ENCODE measurements around the gene ZNF410. TPM values are rescaled to one million over a fixed set of nuclear protein-coding genes. Genes with fewer than 3 reads are reported as not detected.
"Not testable (repeated sequence)": the region's sequence is repeated elsewhere in the genome, so short reads cannot be mapped to it uniquely, and the experiment has no call there.

ZNF410 gene
- polyA plus RNA-seq, 1 donor = 65.5 TPM

- no peak for DNase-seq
Measured at GRCh38 chr14:73879027-73879426, 7.6 kb upstream of the ZNF410 start.

GRCh38 chr14:73884438-73885190, 2.0 kb upstream of the ZNF410 start:
- DNase-seq = no peak

DNA sequence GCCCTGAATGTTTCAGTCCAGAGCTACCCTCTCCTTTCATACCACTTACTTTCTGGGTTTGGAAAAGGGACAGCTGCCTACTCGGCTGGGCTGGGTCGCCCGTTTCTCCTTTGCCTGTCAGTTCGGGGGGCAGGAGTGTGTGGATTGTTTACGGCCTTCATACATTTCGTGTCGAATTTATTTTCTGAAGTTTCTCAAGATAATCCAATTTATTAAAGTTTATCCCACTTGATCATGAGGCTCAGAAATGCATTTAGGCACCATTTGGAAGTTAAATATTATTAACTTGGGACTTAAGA, 608 bp downstream of the ZNF410 start:
- DNase-seq = no peak

- no peak for DNase-seq
Measured at GRCh38 chr14:73887694-73888459, 1.2 kb downstream of the ZNF410 start.

GRCh38 chr14:73888460-73888725, 1.7 kb downstream of the ZNF410 start:
- DNase-seq = no peak

GRCh38 chr14:73888971-73889370, 2.3 kb downstream of the ZNF410 start:
- DNase-seq = no peak

DNA sequence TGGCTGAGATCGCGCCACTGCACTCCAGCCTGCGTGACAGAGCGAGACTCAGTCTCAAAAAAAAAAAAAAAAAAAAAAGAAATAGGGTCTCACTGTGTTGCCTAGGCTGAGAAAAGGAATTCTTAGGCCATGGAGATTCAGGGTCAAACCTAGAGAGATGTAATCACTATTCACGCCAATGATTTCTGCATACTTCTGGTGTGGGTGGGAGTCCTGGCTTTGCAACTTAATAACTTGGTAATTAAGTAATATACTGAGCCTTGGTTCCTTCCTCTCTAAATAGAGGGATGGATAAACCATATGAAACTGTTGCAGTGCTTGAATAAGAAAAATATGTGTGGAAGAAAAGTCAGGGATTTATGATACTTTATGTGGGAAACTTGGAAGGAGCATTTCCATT, 2.7 kb downstream of the ZNF410 start:
- DNase-seq = no peak

DNA sequence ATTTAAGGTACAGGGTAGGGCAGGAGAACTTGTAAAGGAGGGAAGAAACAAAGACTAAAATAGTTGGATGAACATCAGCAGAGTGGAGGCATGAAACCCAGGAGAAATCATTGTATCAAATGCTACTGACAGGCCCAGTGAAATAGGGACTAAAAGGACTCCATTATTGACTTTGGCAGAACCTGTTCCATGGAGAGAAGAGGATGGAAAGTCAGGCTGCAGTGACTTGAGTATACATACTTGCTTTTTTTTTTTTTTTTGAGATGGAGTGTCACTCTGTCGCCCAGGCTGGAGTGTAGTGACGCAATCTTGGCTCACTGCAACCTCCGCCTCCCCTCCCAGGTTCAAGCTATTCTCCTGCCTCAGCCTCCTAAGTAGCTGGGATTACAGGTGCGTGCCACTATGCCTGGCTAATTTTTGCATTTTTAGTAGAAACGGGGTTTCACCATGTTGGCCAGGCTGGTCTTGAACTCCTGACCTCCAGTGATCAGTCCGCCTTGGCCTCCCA, 7.6 kb downstream of the ZNF410 start:
- DNase-seq = not testable (repeated sequence)

DNA sequence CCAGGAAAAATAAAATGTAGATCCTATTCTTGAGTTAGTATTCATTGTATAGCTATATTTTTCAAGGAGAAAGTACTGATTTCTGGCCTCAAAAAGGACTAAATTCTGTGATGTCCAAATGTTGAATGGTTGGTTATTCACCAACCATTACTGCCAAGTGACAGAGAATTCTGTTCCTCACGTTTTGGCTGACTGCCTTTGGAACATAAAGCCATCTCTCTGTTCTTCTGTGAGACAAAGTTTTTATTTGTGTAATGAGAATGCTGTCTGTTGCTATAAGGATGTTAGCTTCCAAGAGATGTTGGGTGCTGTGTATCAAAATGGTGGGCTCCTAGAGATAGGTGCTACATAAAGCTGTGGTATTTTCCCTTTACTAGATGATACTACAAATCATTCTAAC, 9.3 kb downstream of the ZNF410 start:
- no peak for DNase-seq

GRCh38 chr14:73896521-73896920, 9.9 kb downstream of the ZNF410 start:
- DNase-seq = no peak

GRCh38 chr14:73903028-73903427, 16.4 kb downstream of the ZNF410 start:
- DNase-seq = no peak

DNA sequence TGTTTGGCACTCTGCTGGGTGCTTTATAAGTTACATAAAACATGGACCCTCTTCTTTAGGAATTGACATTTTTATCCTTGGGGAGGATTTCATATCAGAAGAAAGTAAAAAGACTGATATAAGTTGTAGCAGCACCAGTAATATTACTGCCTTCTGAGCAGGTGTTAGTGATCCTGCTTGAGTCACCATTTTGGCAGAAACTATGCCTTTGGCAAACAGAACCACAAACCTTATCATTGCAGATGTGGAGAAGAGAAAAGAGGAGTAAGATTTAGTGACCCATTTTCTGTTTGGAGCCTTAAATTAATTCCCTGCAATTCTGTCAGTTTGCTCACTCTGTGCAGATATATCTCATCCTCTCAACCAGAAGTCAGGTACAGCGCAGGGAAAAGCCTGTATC, 23.0 kb downstream of the ZNF410 start:
- no peak for DNase-seq

- DNase-seq = no peak
Measured at GRCh38 chr14:73913256-73913655, 26.6 kb downstream of the ZNF410 start.

DNA sequence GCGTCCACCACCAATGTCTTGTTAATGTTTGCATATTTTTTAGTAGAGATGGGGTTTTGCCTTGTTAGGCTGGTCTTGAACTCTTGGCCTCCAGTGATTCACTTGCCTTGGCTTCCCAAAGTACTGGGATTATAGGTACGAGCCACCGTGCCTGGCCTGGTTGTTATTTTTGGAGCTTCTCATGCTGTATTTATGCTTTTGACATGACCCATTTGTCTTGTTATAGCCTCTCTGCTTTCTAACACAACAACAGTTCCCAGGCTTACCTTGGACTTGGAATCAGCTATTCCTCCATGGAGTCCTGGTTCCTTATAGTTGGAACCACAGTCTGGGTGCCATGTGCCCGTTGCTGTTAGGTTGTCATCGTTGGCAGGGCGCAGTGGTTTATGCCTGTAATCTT, 29.7 kb downstream of the ZNF410 start:
- no peak for DNase-seq

DNA sequence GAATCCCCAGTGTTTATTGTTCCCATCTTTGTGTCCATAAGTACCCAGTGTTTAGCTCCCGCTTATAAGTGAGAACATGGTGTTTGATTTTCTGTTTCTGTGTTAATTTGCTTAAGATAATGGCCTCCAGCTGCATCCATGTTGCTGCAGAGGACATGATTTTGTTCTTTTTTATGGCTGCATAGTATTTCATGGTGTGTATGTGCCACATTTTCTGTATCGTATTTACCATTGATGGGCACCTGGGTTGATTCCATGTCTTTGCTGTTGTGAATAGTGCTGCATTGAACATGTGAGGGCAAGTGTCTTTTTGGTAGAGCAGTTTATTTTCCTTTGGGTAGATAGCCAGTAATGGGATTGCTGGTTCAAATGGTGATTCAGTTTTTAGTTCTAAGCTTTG, 32.8 kb downstream of the ZNF410 start:
- DNase-seq = not testable (repeated sequence)

- DNase-seq = no peak
Measured at GRCh38 chr14:73924337-73924736, 37.7 kb downstream of the ZNF410 start.

GRCh38 chr14:73935666-73936065, 49.0 kb downstream of the ZNF410 start:
- DNase-seq = no peak

DNA sequence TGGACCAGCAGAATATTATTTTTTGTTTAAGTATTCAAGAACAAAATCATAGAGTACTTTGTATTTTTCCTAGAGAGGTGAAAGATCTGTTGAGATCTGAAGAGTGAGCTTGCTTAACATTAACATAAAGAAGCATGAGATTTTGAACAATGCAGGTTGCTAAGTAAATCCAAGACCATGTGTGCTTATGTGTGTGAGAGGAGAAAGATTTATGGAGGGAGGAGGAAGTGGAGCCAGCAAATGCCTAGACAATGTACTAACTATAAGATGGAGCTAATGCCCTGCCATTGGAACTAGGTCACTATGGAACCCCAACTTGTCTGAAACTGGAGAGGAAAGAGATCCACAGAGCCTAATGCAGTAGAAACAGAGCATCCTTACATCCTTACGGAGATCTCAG, 49.9 kb downstream of the ZNF410 start:
- DNase-seq = no peak

- DNase-seq = no peak
Measured at GRCh38 chr14:73937012-73937411, 50.4 kb downstream of the ZNF410 start.

DNA sequence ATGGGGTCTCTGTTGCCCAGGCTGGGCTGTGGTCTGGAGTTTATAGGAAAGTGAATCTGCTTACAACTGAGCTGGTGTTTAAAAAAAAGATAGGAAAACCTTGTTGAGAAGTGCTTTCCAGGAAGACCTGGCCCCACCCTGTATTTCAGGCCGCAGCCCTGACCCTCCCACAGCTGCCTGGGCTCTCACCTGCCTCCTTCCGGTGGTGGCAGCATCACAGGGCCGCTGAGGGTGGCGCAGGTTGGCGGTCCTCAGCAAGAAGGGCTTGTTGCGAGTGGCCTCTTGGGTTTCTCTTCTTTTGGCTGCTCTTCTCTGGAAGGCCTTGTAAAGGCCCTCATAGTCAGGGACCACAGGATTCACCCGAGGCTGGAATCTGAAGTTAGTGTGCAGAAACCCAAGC, 55.5 kb downstream of the ZNF410 start:
- DNase-seq = no peak

GRCh38 chr14:73943083-73943482, 56.4 kb downstream of the ZNF410 start:
- DNase-seq = no peak

DNA sequence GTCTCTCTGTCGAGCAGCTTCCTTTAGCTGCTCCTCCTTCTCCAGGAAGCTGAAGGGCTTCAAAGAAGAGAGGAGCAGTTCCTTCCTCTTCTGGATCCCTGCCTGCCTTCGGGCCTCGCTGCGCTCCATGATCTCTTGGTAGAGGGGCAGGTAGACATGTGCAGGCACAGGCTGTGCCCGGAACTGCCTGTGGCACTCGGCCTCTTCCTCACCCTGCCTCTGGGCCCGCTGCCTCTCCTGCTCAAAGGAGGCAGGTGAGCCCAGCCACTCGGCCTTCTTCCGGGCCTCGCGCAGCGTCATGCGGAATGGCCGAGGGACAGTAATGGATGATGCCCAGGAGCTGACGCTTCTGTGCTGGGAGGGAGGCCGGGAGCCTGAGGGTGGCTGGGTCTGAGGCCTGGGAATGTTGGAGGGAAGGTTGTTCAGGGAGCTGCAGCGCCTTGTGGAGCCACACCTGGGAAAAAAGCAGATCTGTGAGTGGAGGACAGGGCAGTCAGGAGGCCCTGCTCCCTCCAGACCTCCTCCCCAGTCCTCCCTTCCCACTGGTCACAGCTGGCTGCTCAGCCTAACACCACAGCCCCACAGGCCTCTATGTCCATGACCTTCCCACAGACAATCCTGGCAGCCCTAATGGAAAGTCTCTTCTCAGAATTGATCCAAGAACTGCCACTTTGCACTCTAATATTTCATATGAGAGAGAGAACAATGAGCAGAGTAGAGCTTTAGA, 57.9 kb downstream of the ZNF410 start:
- no peak for DNase-seq

DNA sequence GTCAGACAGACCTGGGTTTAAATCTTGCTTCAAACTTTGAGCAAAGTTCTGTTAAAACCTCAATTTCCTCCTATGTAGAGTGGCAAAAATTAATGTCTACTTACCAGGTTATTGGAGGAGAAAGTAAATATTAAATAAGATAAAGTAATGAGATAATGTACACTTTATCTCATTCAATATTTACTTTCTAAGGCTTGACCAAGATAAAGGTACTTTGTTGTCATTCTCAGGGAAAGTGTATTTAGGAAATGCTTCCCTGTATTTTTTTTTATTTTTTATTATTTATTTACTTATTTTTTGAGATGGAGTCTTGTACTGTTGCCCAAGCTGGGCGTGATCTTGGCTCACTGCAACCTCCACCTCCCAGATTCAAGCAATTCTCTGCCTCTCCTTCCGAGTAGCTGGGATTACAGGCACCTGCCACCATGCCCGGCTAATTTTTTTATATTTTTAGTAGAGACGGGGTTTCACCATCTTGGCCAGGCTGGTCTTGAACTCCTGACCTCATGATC, 58.6 kb downstream of the ZNF410 start:
- no peak for DNase-seq

All from left kidney (tissue), 2 donors.